Endothelial cell of umbilical vein (primary cell): ENCODE measurements around the gene UQCRC1. TPM values are rescaled to one million over a fixed set of nuclear protein-coding genes. Genes with fewer than 3 reads are reported as not detected.

ENCODE experiments used
- BruUV-seq: library from RNA; stranded (reverse); fragments of 400-500 nt; replicated peaks from 2 replicates; lab custom pipeline; 2021; lab: Mats Ljungman, UMichigan
- CTCF ChIA-PET: fragments of 300-600, 350-600 bp; sonication (Branson Sonifier 250); formaldehyde crosslinking; loops from one replicate; lab custom pipeline; 2021; ENCODE audit warnings: antibody characterized with exemption, inconsistent platforms; lab: Charles Lee
- POLR2A ChIA-PET: fragments of 300-600, 350-600 bp; sonication (Branson Sonifier 250); formaldehyde crosslinking; loops from one replicate; lab custom pipeline; 2021; ENCODE audit warnings: antibody characterized with exemption, inconsistent platforms; lab: Charles Lee
- DNase-seq: peaks from one replicate; pipeline ENCODE4 v3.0.0-alpha.2; 2011; ENCODE audit warnings: low read depth, low spot score
- FAIRE-seq: peaks from 2 replicates; lab custom pipeline; 2011; peaks lifted over from hg19 to GRCh38; lab: Jason Lieb, UNC
- H2AFZ ChIP-seq: 2 replicates; pipeline ENCODE4 v1.6.0; 2012; ENCODE audit warnings: low read depth, low read length, control low read depth, inconsistent platforms
- H3K27ac ChIP-seq: 2 replicates; pipeline ENCODE4 v1.5.1; 2011; ENCODE audit warnings: low read depth, mild to moderate bottlenecking, control low read depth, low read length, moderate library complexity; ENCODE audit not compliant: insufficient read depth
- H3K27me3 ChIP-seq, 2 experiments: 2 replicates each; pipeline versions ENCODE4 v1.6.0 to v1.6.1; 2011; ENCODE audit warnings: low read length in 2 of 2, mixed read lengths in 1 of 2; ENCODE audit not compliant: control insufficient read depth in 2 of 2, insufficient read depth in 2 of 2
- H3K36me3 ChIP-seq, 2 experiments: 2 replicates in 1 of 2; 3 replicates in 1 of 2; pipeline ENCODE4 v1.5.1; 2011; ENCODE audit warnings: low read length in 2 of 2, mild to moderate bottlenecking in 1 of 2, moderate library complexity in 1 of 2; ENCODE audit not compliant: control insufficient read depth in 2 of 2, insufficient read depth in 2 of 2; ENCODE audit errors: extremely low read depth in 1 of 2
- H3K4me1 ChIP-seq: 3 replicates; pipeline ENCODE4 v1.5.1; 2011; ENCODE audit warnings: mild to moderate bottlenecking, low read length; ENCODE audit not compliant: control insufficient read depth, insufficient read depth; ENCODE audit errors: extremely low read depth
- H3K4me2 ChIP-seq: 2 replicates; pipeline ENCODE4 v1.6.1; 2011; ENCODE audit warnings: low read length, control low read depth, mixed read lengths; ENCODE audit not compliant: insufficient read depth
- H3K4me3 ChIP-seq, 3 experiments: fragments of 200-600 bp in 1 of 3; sonication (generic), shearing (Covaris generic) in 1 of 3; replicated peaks in 1 of 3; 2 replicates each; pipeline ENCODE4 v1.5.1; 2011 to 2016; ENCODE audit warnings: control low read depth in 3 of 3, low read length in 3 of 3, mild to moderate bottlenecking in 2 of 3, inconsistent platforms in 1 of 3, low read depth in 1 of 3, moderate library complexity in 1 of 3; ENCODE audit not compliant: insufficient read depth in 1 of 3
- H3K79me2 ChIP-seq: 2 replicates; pipeline ENCODE4 v1.6.0; 2012; ENCODE audit warnings: low read length, inconsistent platforms; ENCODE audit not compliant: control insufficient read depth, insufficient read depth
- H3K9ac ChIP-seq: replicated peaks from 2 replicates; pipeline ENCODE3; 2011; ENCODE audit warnings: low read length, control low read depth; ENCODE audit not compliant: insufficient read depth; ENCODE audit errors: extremely low read depth
- H3K9me1 ChIP-seq: replicated peaks from 3 replicates; pipeline ENCODE4 v1.6.0; 2011; ENCODE audit warnings: mild to moderate bottlenecking, low read length; ENCODE audit not compliant: control insufficient read depth, insufficient read depth; ENCODE audit errors: extremely low read depth
- H3K9me3 ChIP-seq: replicated peaks from 2 replicates; pipeline ENCODE4 v1.5.1; 2012; ENCODE audit warnings: low read length, inconsistent platforms; ENCODE audit not compliant: control insufficient read depth, insufficient read depth
- H4K20me1 ChIP-seq: replicated peaks from 2 replicates; pipeline ENCODE3; 2011; ENCODE audit warnings: mild to moderate bottlenecking, low read length; ENCODE audit not compliant: control insufficient read depth, insufficient read depth; ENCODE audit errors: extremely low read depth
- EZH2 ChIP-seq: IDR thresholded peaks from 2 replicates; pipeline ENCODE4 v1.6.1; 2012; ENCODE audit warnings: borderline replicate concordance, low read depth, mild to moderate bottlenecking, moderate library complexity, low read length, inconsistent platforms; ENCODE audit not compliant: severe bottlenecking
- FOS ChIP-seq: IDR thresholded peaks from 2 replicates; pipeline ENCODE4 v1.6.1; 2011; ENCODE audit warnings: mild to moderate bottlenecking, low read length, moderate library complexity, borderline replicate concordance; ENCODE audit not compliant: insufficient read depth
- GATA2 ChIP-seq: IDR thresholded peaks from 2 replicates; pipeline ENCODE4 v1.7.0; 2011; ENCODE audit warnings: low read depth, mild to moderate bottlenecking, moderate library complexity, mixed read lengths, low read length; ENCODE audit not compliant: insufficient read length, insufficient read depth
- POLR2AphosphoS5 ChIP-seq: IDR thresholded peaks from 2 replicates; pipeline ENCODE4 v1.6.1; 2012; ENCODE audit warnings: low read depth, mild to moderate bottlenecking, control low read depth, low read length, moderate library complexity; ENCODE audit not compliant: insufficient read depth
- dilution Hi-C: fragments of 300-500 bp; cut with MboI; formaldehyde crosslinking; loops from one replicate; pipeline ENCODE4 v1.15.0; 2019; ENCODE audit warnings: low sequenced_read_pairs; ENCODE audit not compliant: extremely low pct_ligation_motif_present
- intact Hi-C: fragments of 100-400 bp; cut with micrococcal nuclease; formaldehyde crosslinking; loops from one replicate; pipeline ENCODE4 v1.10.0; 2022
- polyA plus RNA-seq, 4 experiments: library from polyadenylated mRNA; depleted of rRNA in 3 of 4; stranded (reverse) in 3 of 4; unstranded in 1 of 4; fragments of >200 nt; gene quantifications; 2 replicates each; pipeline versions ENCODE4 v1.2.1 to v1.2.3, GENCODE V29; 2011 to 2012; ENCODE audit warnings: missing spikeins in 1 of 4
- total RNA-seq: library from RNA; stranded (reverse); gene quantifications from 2 replicates; pipeline ENCODE4 v1.2.3, GENCODE V29; 2021
- TF ChIP-seq, protein P1 (sequence below): IDR thresholded peaks from 2 replicates; pipeline ENCODE4 v1.6.1; 2011; ENCODE audit not compliant: insufficient read depth, insufficient read length
- TF ChIP-seq, protein P2 (sequence below), 2 donors: IDR thresholded peaks; 1 replicate in 1 of 2; 2 replicates in 1 of 2; pipeline ENCODE4 v1.5.1; 2011; ENCODE audit warnings: low read length in 2 of 2, mild to moderate bottlenecking in 2 of 2, moderate library complexity in 2 of 2, control low read depth in 1 of 2, inconsistent platforms in 1 of 2, low read depth in 1 of 2; ENCODE audit not compliant: insufficient read depth in 1 of 2; ENCODE audit errors: extremely low read depth in 1 of 2

The UQCRC1 gene
- total and polyA plus RNA-seq, 2 donors (not counting 3 experiments of a cell fraction or from before 2014, with no cell fraction given) = 184 to 427 TPM

DNA sequence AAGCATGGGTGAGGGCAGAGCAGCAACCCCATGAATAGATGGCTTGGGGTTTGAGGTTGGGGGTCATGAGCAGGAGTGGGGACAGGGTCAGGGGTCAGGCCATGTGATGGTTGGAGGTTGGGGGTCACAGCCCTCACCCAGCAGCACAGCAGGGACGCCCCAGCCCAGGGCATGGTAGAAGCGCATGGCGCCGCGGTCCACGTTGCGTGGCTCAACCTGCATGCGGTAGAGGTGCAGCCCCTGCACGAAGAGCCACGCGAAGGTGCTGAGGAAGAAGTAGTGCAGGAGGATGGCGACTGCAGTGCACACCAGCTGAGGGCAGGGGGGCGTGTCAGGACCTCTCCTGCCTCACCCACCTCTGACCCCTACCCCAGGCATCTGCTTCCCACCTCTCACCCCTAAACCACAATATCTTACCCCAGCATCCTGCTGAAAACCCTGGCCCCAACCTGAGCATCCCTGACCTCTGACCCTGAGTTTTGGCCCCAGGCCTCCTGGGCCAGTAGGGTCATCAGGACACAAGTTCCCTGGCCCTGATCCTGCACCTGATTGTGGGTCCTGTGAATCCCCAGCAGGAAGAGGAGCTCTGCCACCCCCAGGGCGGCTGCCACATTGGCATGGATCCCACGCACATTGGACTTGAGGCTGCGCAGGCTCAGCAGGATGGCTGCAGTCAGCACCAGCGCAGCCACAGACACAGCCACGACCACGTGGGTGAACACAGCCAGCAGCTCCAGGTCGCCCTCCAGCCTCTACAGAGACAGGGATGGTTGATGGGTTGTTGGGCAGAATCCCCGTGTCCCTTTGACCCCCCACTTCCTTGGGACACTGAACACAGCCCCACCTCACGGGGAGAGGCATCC lies 35.7 kb upstream of the UQCRC1 start:
- Histone ChIP-seq H3K9ac (no peak overlapping the region), H3K27ac (no peak overlapping the region), H3K36me3 (no peaks in the 10 kb centered on the region), H3K4me1 (no peaks in the 10 kb centered on the region), H3K4me3 (no peak overlapping the region), H3K79me2 (no peaks in the 10 kb centered on the region), H2AFZ (no peak overlapping the region), H3K4me2 (no peak overlapping the region), H4K20me1 (no peaks in the 10 kb centered on the region), H3K9me3 (no peaks in the 10 kb centered on the region), H3K27me3 (no peaks in the 10 kb centered on the region), H3K9me1 (no peaks in the 10 kb centered on the region)
- POLR2A ChIA-PET = no interaction called here
- DNase-seq (no peak), FAIRE-seq (no peak)
- TF ChIP-seq, protein P1, sequence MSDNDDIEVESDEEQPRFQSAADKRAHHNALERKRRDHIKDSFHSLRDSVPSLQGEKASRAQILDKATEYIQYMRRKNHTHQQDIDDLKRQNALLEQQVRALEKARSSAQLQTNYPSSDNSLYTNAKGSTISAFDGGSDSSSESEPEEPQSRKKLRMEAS = no peak
- intact Hi-C loops (no loop called here), dilution Hi-C loops (no loop called here)
- no TSS peak for BruUV-seq
- CTCF ChIA-PET = interaction anchor here (1.9 kb wide), 1 partner anchor 12 kb away, joined by 8 read pairs; no protein-coding TSS in a partner anchor

DNA sequence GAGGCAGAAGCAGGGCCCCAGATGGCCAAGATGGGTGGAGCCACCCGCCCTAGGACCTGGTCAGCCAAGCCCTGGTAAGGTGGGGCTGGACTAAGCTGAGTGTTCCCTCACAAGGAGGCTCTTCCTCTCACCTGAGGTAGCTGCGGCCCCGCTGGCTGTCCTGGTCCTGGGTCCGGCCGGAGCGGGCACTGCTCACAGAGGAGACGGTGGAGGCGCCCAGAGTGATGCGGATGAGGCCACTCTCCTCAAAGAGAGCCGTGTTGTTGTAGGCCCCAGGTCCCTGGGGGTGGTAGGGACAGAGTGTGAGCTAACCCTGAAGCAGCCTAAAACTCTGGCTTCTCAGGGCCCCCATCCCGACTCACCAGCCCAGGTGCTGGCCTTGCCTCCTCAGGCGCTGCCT lies 33.2 kb upstream of the UQCRC1 start:
- Histone ChIP-seq H3K4me2 (no peak overlapping the region), H3K27ac (no peak overlapping the region), H4K20me1 (no peaks in the 10 kb centered on the region), H3K9me3 (no peaks in the 10 kb centered on the region), H3K79me2 (no peaks in the 10 kb centered on the region), H3K4me3 (no peak overlapping the region), H3K4me1 (no peaks in the 10 kb centered on the region), H3K36me3 (no peaks in the 10 kb centered on the region), H3K9me1 (no peaks in the 10 kb centered on the region), H3K27me3 (no peaks in the 10 kb centered on the region), H3K9ac (no peak overlapping the region), H2AFZ (no peak overlapping the region)
- no peak for TF ChIP-seq EZH2
- TF ChIP-seq, protein P1 = no peak
- no peak for TF ChIP-seq FOS
- no peak for TF ChIP-seq GATA2
- TF ChIP-seq, protein P2, sequence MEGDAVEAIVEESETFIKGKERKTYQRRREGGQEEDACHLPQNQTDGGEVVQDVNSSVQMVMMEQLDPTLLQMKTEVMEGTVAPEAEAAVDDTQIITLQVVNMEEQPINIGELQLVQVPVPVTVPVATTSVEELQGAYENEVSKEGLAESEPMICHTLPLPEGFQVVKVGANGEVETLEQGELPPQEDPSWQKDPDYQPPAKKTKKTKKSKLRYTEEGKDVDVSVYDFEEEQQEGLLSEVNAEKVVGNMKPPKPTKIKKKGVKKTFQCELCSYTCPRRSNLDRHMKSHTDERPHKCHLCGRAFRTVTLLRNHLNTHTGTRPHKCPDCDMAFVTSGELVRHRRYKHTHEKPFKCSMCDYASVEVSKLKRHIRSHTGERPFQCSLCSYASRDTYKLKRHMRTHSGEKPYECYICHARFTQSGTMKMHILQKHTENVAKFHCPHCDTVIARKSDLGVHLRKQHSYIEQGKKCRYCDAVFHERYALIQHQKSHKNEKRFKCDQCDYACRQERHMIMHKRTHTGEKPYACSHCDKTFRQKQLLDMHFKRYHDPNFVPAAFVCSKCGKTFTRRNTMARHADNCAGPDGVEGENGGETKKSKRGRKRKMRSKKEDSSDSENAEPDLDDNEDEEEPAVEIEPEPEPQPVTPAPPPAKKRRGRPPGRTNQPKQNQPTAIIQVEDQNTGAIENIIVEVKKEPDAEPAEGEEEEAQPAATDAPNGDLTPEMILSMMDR (IDR thresholded peaks at IDR 0.05; ENCODE audit: extremely low read depth in 1 of 2, insufficient read depth in 1 of 2, low read depth in 1 of 2, low read length in 2 of 2) = no peak
- no peak for TF ChIP-seq POLR2AphosphoS5
- ChIA-PET POLR2A (no interaction called here), CTCF (no interaction called here)
- DNase-seq (no peak), FAIRE-seq (no peak)
- no TSS peak for BruUV-seq
- dilution Hi-C loops = no loop called here
- intact Hi-C loops = no loop called here
